Activated CD4-positive, alpha-beta memory T cell treated with anti-CD3 and anti-CD28 coated beads for 36 hours (primary cell): ENCODE results near the gene ALAS1. TPM values are rescaled to one million over a fixed set of nuclear protein-coding genes. Genes with fewer than 3 reads are reported as not detected.
"Not testable (repeated sequence)": the region's sequence is repeated elsewhere in the genome, so short reads cannot be mapped to it uniquely, and the experiment has no call there.

ENCODE experiments used
- CTCF ChIA-PET: fragments of 350-600 bp; sonication (Branson Sonifier 250); formaldehyde crosslinking; loops from one replicate; lab custom pipeline; 2021; ENCODE audit warnings: antibody characterized with exemption, inconsistent platforms; lab: Charles Lee
- POLR2A ChIA-PET: fragments of 350-600 bp; sonication (Branson Sonifier 250); formaldehyde crosslinking; loops from one replicate; lab custom pipeline; 2021; ENCODE audit warnings: antibody characterized with exemption; lab: Charles Lee
- DNase-seq: peaks from one replicate; pipeline ENCODE4 v3.0.0-alpha.2; 2020
- H3K27ac Mint-ChIP-seq: one replicate; pipeline ENCODE4 v1.8.0; 2021; ENCODE audit warnings: mixed read lengths
- H3K27me3 Mint-ChIP-seq: one replicate; pipeline ENCODE4 v1.8.0; 2021; ENCODE audit warnings: mixed read lengths
- H3K36me3 Mint-ChIP-seq: one replicate; pipeline ENCODE4 v1.8.0; 2021; ENCODE audit warnings: mixed read lengths
- H3K4me1 Mint-ChIP-seq: one replicate; pipeline ENCODE4 v1.8.0; 2021; ENCODE audit warnings: low read depth, mixed read lengths
- H3K4me3 Mint-ChIP-seq: one replicate; pipeline ENCODE4 v1.8.0; 2021; ENCODE audit warnings: mild to moderate bottlenecking, mixed read lengths
- H3K9me3 Mint-ChIP-seq: one replicate; pipeline ENCODE4 v1.8.0; 2021; ENCODE audit warnings: mixed read lengths
- intact Hi-C: fragments of 100-400 bp; cut with micrococcal nuclease; formaldehyde crosslinking; loops from one replicate; pipeline ENCODE4 v1.15.1; 2023
- total RNA-seq, 2 experiments: library from RNA; stranded (reverse); gene quantifications; one replicate each; pipeline ENCODE4 v1.2.3, GENCODE V29; 2021

ALAS1 gene
- total RNA-seq, 2 experiments from 2014 or later = 64.4 to 64.5 TPM

- H3K27me3 Mint-ChIP-seq = no peaks in the 10 kb centered on the region
- no peaks in the 10 kb centered on the region for H3K36me3 Mint-ChIP-seq
- POLR2A ChIA-PET = no interaction called here
- H3K9me3 Mint-ChIP-seq = no peaks in the 10 kb centered on the region
- H3K4me3 Mint-ChIP-seq = no peak overlapping the region
- no peak overlapping the region for H3K27ac Mint-ChIP-seq
- CTCF ChIA-PET = interaction anchor here (0.8 to 1.0 kb wide), 2 partner anchors 40 to 57 kb away, joined by 3 read pairs; no protein-coding TSS in a partner anchor
- intact Hi-C loops = no loop called here
- DNase-seq = no peak
- H3K4me1 Mint-ChIP-seq = no peaks in the 10 kb centered on the region
Observed at GRCh38 chr3:52162250-52162872, 35.6 kb upstream of the ALAS1 start.

GRCh38 chr3:52167240-52167639 is 30.7 kb upstream of the ALAS1 start:
- DNase-seq = no peak
- Mint-ChIP-seq H3K27ac (no peak overlapping the region), H3K27me3 (no peaks in the 10 kb centered on the region), H3K4me1 (no peaks in the 10 kb centered on the region), H3K9me3 (no peaks in the 10 kb centered on the region), H3K4me3 (no peak overlapping the region), H3K36me3 (no peaks in the 10 kb centered on the region)
- CTCF ChIA-PET = interaction anchor here (0.8 kb wide), 1 partner anchor 30 kb away, joined by 3 read pairs; no protein-coding TSS in a partner anchor
- POLR2A ChIA-PET = interaction anchor here (0.6 kb wide), 1 partner anchor 116 kb away, joined by 4 read pairs; no protein-coding TSS in a partner anchor
- intact Hi-C loops = no loop called here

- CTCF ChIA-PET = interaction anchor here (1.0 to 1.4 kb wide), 3 partner anchors 9 to 168 kb away, joined by 3 to 7 read pairs (median 6); no protein-coding TSS in a partner anchor
- H3K27ac Mint-ChIP-seq, DNase-seq, H3K27me3 Mint-ChIP-seq, H3K36me3 Mint-ChIP-seq, H3K9me3 Mint-ChIP-seq, H3K4me3 Mint-ChIP-seq, POLR2A ChIA-PET, intact Hi-C loops, H3K4me1 Mint-ChIP-seq: not testable (repeated sequence)
Observed at GRCh38 chr3:52170217-52170616, 27.7 kb upstream of the ALAS1 start.

- Mint-ChIP-seq H3K4me1 (no peaks in the 10 kb centered on the region), H3K27me3 (no peaks in the 10 kb centered on the region), H3K36me3 (no peaks in the 10 kb centered on the region), H3K4me3 (no peak overlapping the region), H3K9me3 (no peaks in the 10 kb centered on the region), H3K27ac (no peak overlapping the region)
- CTCF ChIA-PET = interaction anchor here (1.0 to 1.4 kb wide), 3 partner anchors 49 to 352 kb away, joined by 3 to 7 read pairs (median 6); no protein-coding TSS in a partner anchor
- intact Hi-C loops = no loop called here
- DNase-seq = no peak
- POLR2A ChIA-PET = no interaction called here
Observed at GRCh38 chr3:52171514-52172261, 26.3 kb upstream of the ALAS1 start.

- CTCF ChIA-PET = no interaction called here
- POLR2A ChIA-PET = no interaction called here
- Mint-ChIP-seq H3K36me3 (no peaks in the 10 kb centered on the region), H3K9me3 (no peaks in the 10 kb centered on the region), H3K27ac (no peak overlapping the region), H3K4me3 (no peak overlapping the region), H3K27me3 (no peaks in the 10 kb centered on the region), H3K4me1 (no peaks in the 10 kb centered on the region)
- DNase-seq = no peak
- intact Hi-C loops = no loop called here
Observed at GRCh38 chr3:52172262-52172757, 25.6 kb upstream of the ALAS1 start.

GRCh38 chr3:52173101-52173500 is 24.9 kb upstream of the ALAS1 start:
- H3K4me3 Mint-ChIP-seq = no peak overlapping the region
- no peaks in the 10 kb centered on the region for H3K36me3 Mint-ChIP-seq
- H3K4me1 Mint-ChIP-seq = no peaks in the 10 kb centered on the region
- H3K9me3 Mint-ChIP-seq = no peaks in the 10 kb centered on the region
- POLR2A ChIA-PET = no interaction called here
- H3K27ac Mint-ChIP-seq = no peak overlapping the region
- DNase-seq = no peak
- no peaks in the 10 kb centered on the region for H3K27me3 Mint-ChIP-seq
- CTCF ChIA-PET = no interaction called here
- intact Hi-C loops = no loop called here

GRCh38 chr3:52174896-52175295 is 23.1 kb upstream of the ALAS1 start:
- no peaks in the 10 kb centered on the region for H3K4me1 Mint-ChIP-seq
- H3K4me3 Mint-ChIP-seq = no peak overlapping the region
- H3K27me3 Mint-ChIP-seq = no peaks in the 10 kb centered on the region
- peak; percentile 45 for DNase-seq
- H3K36me3 Mint-ChIP-seq = no peaks in the 10 kb centered on the region
- POLR2A ChIA-PET = no interaction called here
- intact Hi-C loops = no loop called here
- no peak overlapping the region for H3K27ac Mint-ChIP-seq
- no peaks in the 10 kb centered on the region for H3K9me3 Mint-ChIP-seq
- CTCF ChIA-PET = interaction anchor here (0.9 to 1.2 kb wide), 2 partner anchors 46 to 165 kb away, joined by 3 read pairs; no protein-coding TSS in a partner anchor

GRCh38 chr3:52175416-52176179 is 22.4 kb upstream of the ALAS1 start:
- intact Hi-C loops = no loop called here
- no peak for DNase-seq
- CTCF ChIA-PET = interaction anchor here (0.9 to 1.2 kb wide), 2 partner anchors 45 to 164 kb away, joined by 3 read pairs; no protein-coding TSS in a partner anchor
- no peaks in the 10 kb centered on the region for H3K4me1 Mint-ChIP-seq
- POLR2A ChIA-PET = no interaction called here
- H3K36me3 Mint-ChIP-seq = no peaks in the 10 kb centered on the region
- H3K4me3 Mint-ChIP-seq = no peak overlapping the region
- H3K27me3 Mint-ChIP-seq = no peaks in the 10 kb centered on the region
- no peaks in the 10 kb centered on the region for H3K9me3 Mint-ChIP-seq
- no peak overlapping the region for H3K27ac Mint-ChIP-seq

GRCh38 chr3:52176180-52176752 is 21.7 kb upstream of the ALAS1 start:
- no peaks in the 10 kb centered on the region for H3K9me3 Mint-ChIP-seq
- intact Hi-C loops = no loop called here
- no peaks in the 10 kb centered on the region for H3K27me3 Mint-ChIP-seq
- no peaks in the 10 kb centered on the region for H3K36me3 Mint-ChIP-seq
- POLR2A ChIA-PET = no interaction called here
- DNase-seq = no peak
- no peak overlapping the region for H3K4me3 Mint-ChIP-seq
- no peak overlapping the region for H3K27ac Mint-ChIP-seq
- CTCF ChIA-PET = no interaction called here
- no peaks in the 10 kb centered on the region for H3K4me1 Mint-ChIP-seq

GRCh38 chr3:52176951-52177700 is 20.8 kb upstream of the ALAS1 start:
- intact Hi-C loops = no loop called here
- H3K36me3 Mint-ChIP-seq = no peaks in the 10 kb centered on the region
- H3K27me3 Mint-ChIP-seq = no peaks in the 10 kb centered on the region
- ChIA-PET POLR2A (no interaction called here), CTCF (no interaction called here)
- H3K27ac Mint-ChIP-seq = no peak overlapping the region
- H3K4me3 Mint-ChIP-seq = no peak overlapping the region
- DNase-seq = no peak
- H3K4me1 Mint-ChIP-seq = no peaks in the 10 kb centered on the region
- no peaks in the 10 kb centered on the region for H3K9me3 Mint-ChIP-seq

GRCh38 chr3:52177701-52178042 is 20.3 kb upstream of the ALAS1 start:
- no peak overlapping the region for H3K27ac Mint-ChIP-seq
- H3K27me3 Mint-ChIP-seq = no peaks in the 10 kb centered on the region
- DNase-seq = no peak
- no peaks in the 10 kb centered on the region for H3K9me3 Mint-ChIP-seq
- intact Hi-C loops = no loop called here
- no peaks in the 10 kb centered on the region for H3K4me1 Mint-ChIP-seq
- CTCF ChIA-PET = no interaction called here
- no peak overlapping the region for H3K4me3 Mint-ChIP-seq
- POLR2A ChIA-PET = no interaction called here
- H3K36me3 Mint-ChIP-seq = no peaks in the 10 kb centered on the region
